Measurements from ENCODE around the gene ZFYVE16. TPM values are rescaled to one million over a fixed set of nuclear protein-coding genes. Genes with fewer than 3 reads are reported as not detected.
A peak's percentile ranks its signal among the peaks of the same experiment; 100 is the strongest.

The ZFYVE16 gene
- total and polyA plus RNA-seq, 2 of the 13 experiments (the other 11 are each of a cell fraction or from before 2014, with no cell fraction given): 9.3 to 33.3 TPM

- TF ChIP-seq ZNF710 (CRISPR knock-in tag; IDR thresholded peaks at IDR 0.05; ENCODE audit: borderline replicate concordance) (no peak; the same call in 1 of the 2 replicates), ARNT2 (CRISPR knock-in tag; IDR thresholded peaks at IDR 0.05; ENCODE audit: low read depth) (peak; percentile 38; the same call in 1 of the 2 replicates), TBL1XR1 (IDR thresholded peaks at IDR 0.05; ENCODE audit: borderline replicate concordance, low read length, partially characterized antibody) (no peak), ATAD3A (CRISPR knock-in tag; IDR thresholded peaks at IDR 0.05) (no peak), NR0B2 (CRISPR knock-in tag; IDR thresholded peaks at IDR 0.05) (no peak), GPBP1L1 (CRISPR knock-in tag; IDR thresholded peaks at IDR 0.05) (no peak), ZZZ3 (CRISPR knock-in tag; IDR thresholded peaks at IDR 0.05; ENCODE audit: borderline replicate concordance) (peak; percentile 18; the same call in 1 of the 2 replicates), HNRNPLL (IDR thresholded peaks at IDR 0.05; ENCODE audit: low read depth, low read length, poor library complexity, severe bottlenecking) (peak; percentile 81), ARID5B (CRISPR knock-in tag; IDR thresholded peaks at IDR 0.05) (peak; percentile 49), SP5 (CRISPR knock-in tag; IDR thresholded peaks at IDR 0.05; ENCODE audit: borderline replicate concordance, low read depth) (no peak), TOPORS (CRISPR knock-in tag; IDR thresholded peaks at IDR 0.05) (peak; percentile 54; the same call in 1 of the 2 replicates), ZNF333 (CRISPR knock-in tag; IDR thresholded peaks at IDR 0.05; ENCODE audit: borderline replicate concordance) (peak; percentile 70; the same call in 1 of the 2 replicates), ZNF17 (CRISPR knock-in tag; IDR thresholded peaks at IDR 0.05) (peak; percentile 69; the same call in 1 of the 2 replicates), ISX (CRISPR knock-in tag; conservative IDR thresholded peaks at IDR 0.05) (no peak), U2AF1 (optimal IDR thresholded peaks at IDR 0.05; ENCODE audit: low read depth, low read length) (no peak), PHF20 (CRISPR knock-in tag; IDR thresholded peaks at IDR 0.05) (peak; percentile 36; the same call in 1 of the 2 replicates), DBP (CRISPR knock-in tag; IDR thresholded peaks at IDR 0.05; ENCODE audit: not compliant biosample characterization) (no peak), ZNF816 (CRISPR knock-in tag; IDR thresholded peaks at IDR 0.05; ENCODE audit: borderline replicate concordance) (peak; percentile 70; the same call in 1 of the 2 replicates), ZNF790 (CRISPR knock-in tag; IDR thresholded peaks at IDR 0.05; ENCODE audit: borderline replicate concordance) (peak; percentile 78; the same call in 1 of the 2 replicates), ZNF3 (CRISPR knock-in tag; IDR thresholded peaks at IDR 0.05) (no peak)
Observed at GRCh38 chr5:80407735-80408483, at the start of gene ZFYVE16 (continued).
